HepG2 (cell line): ENCODE measurements around the gene NFIC. TPM values are rescaled to one million over a fixed set of nuclear protein-coding genes. Genes with fewer than 3 reads are reported as not detected.
A peak's percentile ranks its signal among the peaks of the same experiment; 100 is the strongest.

Source experiments
- BCL6 ChIP-seq: IDR thresholded peaks from 2 replicates; pipeline ENCODE4 v1.6.1; 2016; ENCODE audit warnings: missing genetic modification reagents, missing compliant biosample characterization
- ETV6 ChIP-seq: sonication (generic); formaldehyde crosslinking; conservative IDR thresholded peaks from 2 replicates; pipeline ENCODE4 v1.4.0; 2020; ENCODE audit warnings: missing genetic modification reagents
- FOXA3 ChIP-seq: IDR thresholded peaks from 2 replicates; pipeline ENCODE4 v1.6.1; 2016; ENCODE audit warnings: missing genetic modification reagents, missing compliant biosample characterization
- GATAD1 ChIP-seq: IDR thresholded peaks from 2 replicates; pipeline ENCODE4 v1.6.1; 2016; ENCODE audit warnings: missing genetic modification reagents, missing compliant biosample characterization
- GTF3A ChIP-seq: sonication (generic); formaldehyde crosslinking; conservative IDR thresholded peaks from 2 replicates; pipeline ENCODE4 v1.4.0; 2020; ENCODE audit warnings: mild to moderate bottlenecking, missing genetic modification reagents
- HIVEP1 ChIP-seq: sonication (generic); formaldehyde crosslinking; IDR thresholded peaks from 2 replicates; pipeline ENCODE4 v1.4.0; 2020; ENCODE audit warnings: mild to moderate bottlenecking, missing genetic modification reagents
- HMG20B ChIP-seq: conservative IDR thresholded peaks from 2 replicates; pipeline ENCODE4 v1.6.1; 2016; ENCODE audit warnings: missing genetic modification reagents, missing compliant biosample characterization
- KDM5A ChIP-seq: fragments of 200-600 bp; sonication (generic); IDR thresholded peaks from 2 replicates; pipeline ENCODE4 v1.7.0; 2018; ENCODE audit warnings: antibody characterized with exemption, mild to moderate bottlenecking, low read length, borderline replicate concordance
- KLF6 ChIP-seq: IDR thresholded peaks from 2 replicates; pipeline ENCODE4 v1.8.0; 2016; ENCODE audit warnings: missing biosample characterization, missing genetic modification reagents
- MAF1 ChIP-seq: sonication (generic); formaldehyde crosslinking; IDR thresholded peaks from 2 replicates; pipeline ENCODE4 v1.5.0; 2020; ENCODE audit warnings: missing genetic modification reagents, borderline replicate concordance
- NONO ChIP-seq, 2 experiments: fragments of 450-650 bp in 1 of 2; sonication (generic) in 1 of 2; formaldehyde crosslinking in 1 of 2; IDR thresholded peaks in 1 of 2; conservative IDR thresholded peaks in 1 of 2; 2 replicates each; pipeline versions ENCODE4 v1.6.1 to v1.8.0; 2017 to 2022; ENCODE audit warnings: mild to moderate bottlenecking in 1 of 2, missing genetic modification reagents in 1 of 2, moderate library complexity in 1 of 2
- SKI ChIP-seq: fragments of 450-650 bp; IDR thresholded peaks from one replicate; pipeline ENCODE4 v1.6.1; 2018; ENCODE audit warnings: mild to moderate bottlenecking; ENCODE audit not compliant: partially characterized antibody
- SUZ12 ChIP-seq: fragments of 150-350 bp; IDR thresholded peaks from 2 replicates; pipeline ENCODE4 v1.6.1; 2014; ENCODE audit warnings: low read depth, low read length
- ZBTB38 ChIP-seq: sonication (generic); formaldehyde crosslinking; IDR thresholded peaks from 2 replicates; pipeline ENCODE4 v1.5.1; 2020; ENCODE audit warnings: mild to moderate bottlenecking, missing genetic modification reagents
- ZNF275 ChIP-seq: sonication (generic); formaldehyde crosslinking; IDR thresholded peaks from 2 replicates; pipeline ENCODE4 v1.8.0; 2022; ENCODE audit warnings: missing genetic modification reagents, mild to moderate bottlenecking, inconsistent platforms, borderline replicate concordance
- ZNF281 ChIP-seq: sonication (generic); formaldehyde crosslinking; IDR thresholded peaks from 2 replicates; pipeline ENCODE4 v1.4.0; 2020; ENCODE audit warnings: missing genetic modification reagents, borderline replicate concordance
- ZNF510 ChIP-seq: sonication (generic); formaldehyde crosslinking; IDR thresholded peaks from 2 replicates; pipeline ENCODE4 v1.4.0; 2020; ENCODE audit warnings: low read depth, mild to moderate bottlenecking, missing genetic modification reagents
- ZNF543 ChIP-seq: sonication (generic); formaldehyde crosslinking; IDR thresholded peaks from 2 replicates; pipeline ENCODE4 v1.4.0; 2020; ENCODE audit warnings: mild to moderate bottlenecking, missing genetic modification reagents
- ZNF562 ChIP-seq: sonication (generic); formaldehyde crosslinking; IDR thresholded peaks from 2 replicates; pipeline ENCODE4 v1.8.0; 2022; ENCODE audit warnings: missing genetic modification reagents, borderline replicate concordance
- ZNF563 ChIP-seq: sonication (generic); formaldehyde crosslinking; IDR thresholded peaks from 2 replicates; pipeline ENCODE4 v1.8.0; 2022; ENCODE audit warnings: mild to moderate bottlenecking, moderate library complexity, missing genetic modification reagents
- ZNF564 ChIP-seq: sonication (generic); formaldehyde crosslinking; IDR thresholded peaks from 2 replicates; pipeline ENCODE4 v1.8.1; 2023; ENCODE audit warnings: mild to moderate bottlenecking, missing genetic modification reagents
- ZNF709 ChIP-seq: sonication (generic); formaldehyde crosslinking; IDR thresholded peaks from 2 replicates; pipeline ENCODE4 v1.5.0; 2020; ENCODE audit warnings: mild to moderate bottlenecking, missing genetic modification reagents
- ZNF720 ChIP-seq: sonication (generic); formaldehyde crosslinking; IDR thresholded peaks from 2 replicates; pipeline ENCODE4 v1.4.0; 2020; ENCODE audit warnings: missing genetic modification reagents
- ZNF772 ChIP-seq: sonication (generic); formaldehyde crosslinking; IDR thresholded peaks from 2 replicates; pipeline ENCODE4 v1.5.0; 2020; ENCODE audit warnings: mild to moderate bottlenecking, missing genetic modification reagents
- ZNF780A ChIP-seq: sonication (generic); formaldehyde crosslinking; IDR thresholded peaks from 2 replicates; pipeline ENCODE4 v1.8.0; 2022; ENCODE audit warnings: mild to moderate bottlenecking, missing genetic modification reagents, moderate library complexity
- ZNF788 ChIP-seq: sonication (generic); formaldehyde crosslinking; IDR thresholded peaks from 2 replicates; pipeline ENCODE4 v1.5.0; 2020; ENCODE audit warnings: mild to moderate bottlenecking, missing genetic modification reagents, borderline replicate concordance
- polyA plus RNA-seq, 8 experiments: library from polyadenylated mRNA; depleted of rRNA in 3 of 8; stranded (reverse) in 7 of 8; unstranded in 1 of 8; fragments of >200 nt; fragmentation: Illumina TruSeq in 4 of 8; extraction: Trizol in 4 of 8; gene quantifications; 2 replicates each; pipeline versions ENCODE4 v1.2.1 to v1.2.3, GENCODE V29; 2011 to 2016; ENCODE audit warnings: low read depth in 4 of 8, missing spikeins in 1 of 8, mixed read lengths in 1 of 8; ENCODE audit not compliant: insufficient read depth in 1 of 8
- total RNA-seq, 5 experiments: library from RNA; depleted of rRNA; stranded (reverse); fragments of >200 nt; fragmentation: Illumina TruSeq; extraction: Trizol; gene quantifications; 2 replicates each; pipeline ENCODE4 v1.2.3, GENCODE V29; 2016; ENCODE audit warnings: low read depth in 1 of 5

Gene NFIC
- total and polyA plus RNA-seq, 2 of the 13 experiments (the other 11 are each of a cell fraction or from before 2014, with no cell fraction given), result 1.3 to 2.5 TPM

GRCh38 chr19:3500429-3501101 lies 134.2 kb downstream of the NFIC start, which contains the start of gene DOHH (continued):
- TF ChIP-seq FOXA3 (CRISPR knock-in tag), result peak; percentile 26; the same call in 1 of the 2 replicates
- TF ChIP-seq BCL6 (CRISPR knock-in tag), result peak; percentile 54; the same call in 1 of the 2 replicates
- peak; percentile 63; the same call in 1 of the 2 replicates for TF ChIP-seq ZNF563
- TF ChIP-seq ZNF281 (CRISPR knock-in tag), result peak; percentile 28; the same call in 1 of the 2 replicates
- TF ChIP-seq GTF3A, result no peak
- TF ChIP-seq ZNF562 (CRISPR knock-in tag), result no peak
- TF ChIP-seq ZNF275, result no peak
- peak; percentile 31 for TF ChIP-seq SKI
- peak; percentile 88; the same call in 1 of the 2 replicates for TF ChIP-seq NONO (IDR thresholded peaks at IDR 0.05)
- peak; percentile 91 for TF ChIP-seq NONO (CRISPR knock-in tag; conservative IDR thresholded peaks at IDR 0.05)
- no peak for TF ChIP-seq SUZ12
- peak; percentile 95 for TF ChIP-seq ZNF772
- TF ChIP-seq ZNF788, result peak; percentile 95
- TF ChIP-seq KDM5A, result peak; percentile 92
- peak; percentile 99 for TF ChIP-seq GATAD1 (CRISPR knock-in tag)
- TF ChIP-seq ZNF720 (CRISPR knock-in tag), result no peak
- peak; percentile 89 for TF ChIP-seq KLF6 (CRISPR knock-in tag)
- TF ChIP-seq MAF1 (CRISPR knock-in tag), result no peak; the same call in 1 of the 2 replicates
- TF ChIP-seq ZBTB38 (CRISPR knock-in tag), result 0 out of 2 replicates have a peak, but pooled peaks have one; percentile 52
- 0 out of 2 replicates have a peak, but pooled peaks have one; percentile 46 for TF ChIP-seq ETV6 (CRISPR knock-in tag)
- peak; percentile 86 for TF ChIP-seq ZNF543 (CRISPR knock-in tag)
- TF ChIP-seq ZNF510 (CRISPR knock-in tag), result peak; percentile 68; the same call in 1 of the 2 replicates
- TF ChIP-seq ZNF564 (CRISPR knock-in tag), result peak; percentile 87
- TF ChIP-seq HMG20B, result no peak; the same call in 1 of the 2 replicates
- TF ChIP-seq ZNF709 (CRISPR knock-in tag), result peak; percentile 71; the same call in 1 of the 2 replicates
- peak; percentile 84; the same call in 1 of the 2 replicates for TF ChIP-seq HIVEP1 (CRISPR knock-in tag)
- TF ChIP-seq ZNF780A (CRISPR knock-in tag), result peak; percentile 62; the same call in 1 of the 2 replicates
